ENCODE data around the gene APOL1. TPM values are rescaled to one million over a fixed set of nuclear protein-coding genes. Genes with fewer than 3 reads are reported as not detected.

The APOL1 gene
- total and polyA plus RNA-seq, 2 donors (not counting 3 experiments of a cell fraction or from before 2014, with no cell fraction given), result 8.2 to 14.1 TPM

- DNase-seq (ENCODE audit: low read depth, low spot score), result peak; percentile 59
- no peaks in the 10 kb centered on the region for H3K9me3 ChIP-seq (replicated peaks; ENCODE audit: control insufficient read depth, insufficient read depth, low read length)
- TF ChIP-seq GATA2 (IDR thresholded peaks at IDR 0.05; ENCODE audit: insufficient read depth, insufficient read length, low read depth, low read length), result no peak
- no peak for TF ChIP-seq MYC (IDR thresholded peaks at IDR 0.05; ENCODE audit: low read depth, low read length)
- no peak for TF ChIP-seq FOS (IDR thresholded peaks at IDR 0.05; ENCODE audit: borderline replicate concordance, insufficient read depth, low read length)
- TF ChIP-seq POLR2A (IDR thresholded peaks at IDR 0.05; ENCODE audit: low read depth, low read length), result peak; percentile 18
- no peak for TF ChIP-seq EZH2 (IDR thresholded peaks at IDR 0.05; ENCODE audit: borderline replicate concordance, low read depth, low read length, severe bottlenecking)
- no peak for TF ChIP-seq JUN (IDR thresholded peaks at IDR 0.05; ENCODE audit: borderline replicate concordance, insufficient read depth, insufficient read length, low read depth)
- peak; percentile 65 to 88 for TF ChIP-seq CTCF (IDR thresholded peaks at IDR 0.05; ENCODE audit: extremely low read depth in 1 of 2, insufficient read depth in 1 of 2, low read depth in 1 of 2, low read length in 2 of 2)
- TF ChIP-seq POLR2AphosphoS5 (IDR thresholded peaks at IDR 0.05; ENCODE audit: insufficient read depth, low read depth, low read length), result peak; percentile 85
- no peak for TF ChIP-seq MAX (IDR thresholded peaks at IDR 0.05; ENCODE audit: insufficient read depth, insufficient read length)
- no peak overlapping the region for H3K9ac ChIP-seq (replicated peaks; ENCODE audit: extremely low read depth, insufficient read depth, low read length)
- H3K79me2 ChIP-seq (ENCODE audit: control insufficient read depth, insufficient read depth, low read length), result no peaks in the 10 kb centered on the region
- H3K27me3 ChIP-seq (ENCODE audit: control insufficient read depth in 2 of 2, insufficient read depth in 2 of 2, low read length in 2 of 2), result no peaks in the 10 kb centered on the region
- no peak overlapping the region for H3K4me3 ChIP-seq (replicated peaks in 1 of 3; ENCODE audit: insufficient read depth in 1 of 3, low read depth in 1 of 3, low read length in 3 of 3)
- no TSS peak for BruUV-seq (replicated peaks)
- no peak overlapping the region for H3K4me2 ChIP-seq (ENCODE audit: insufficient read depth, low read length)
- H4K20me1 ChIP-seq (replicated peaks; ENCODE audit: control insufficient read depth, extremely low read depth, insufficient read depth, low read length), result no peaks in the 10 kb centered on the region
- peaks cover 12 to 16% of the 10 kb centered on the region in 2 experiments for H3K36me3 ChIP-seq (ENCODE audit: control insufficient read depth in 2 of 2, extremely low read depth in 1 of 2, insufficient read depth in 2 of 2, low read length in 2 of 2)
- intact Hi-C loops (cut with micrococcal nuclease), result loop anchor here (1.0 to 5.0 kb wide), 2 partner anchors 38 to 80 kb away; partner anchors contain the start of gene APOL2
- dilution Hi-C loops (cut with MboI; ENCODE audit: extremely low pct_ligation_motif_present, low sequenced_read_pairs), result no loop called here
- no peaks in the 10 kb centered on the region for H3K4me1 ChIP-seq (ENCODE audit: control insufficient read depth, extremely low read depth, insufficient read depth, low read length)
- FAIRE-seq, result peak; percentile 77
- POLR2A ChIA-PET, result no interaction called here
- CTCF ChIA-PET, result interaction anchor here (0.6 to 4.1 kb wide), 21 partner anchors 9 to 650 kb away, joined by 3 to 27 read pairs (median 4); partner anchors contain the start of gene APOL2
- H2AFZ ChIP-seq (ENCODE audit: low read depth, low read length), result no peak overlapping the region
- H3K9me1 ChIP-seq (replicated peaks; ENCODE audit: control insufficient read depth, extremely low read depth, insufficient read depth, low read length), result no peaks in the 10 kb centered on the region
- H3K27ac ChIP-seq (ENCODE audit: insufficient read depth, low read depth, low read length), result no peak overlapping the region
Observed at GRCh38 chr22:36277482-36278291, 24.8 kb downstream of the APOL1 start.
